Endothelial cell (in vitro differentiated cells): ENCODE data around the gene LRRC27. TPM values are rescaled to one million over a fixed set of nuclear protein-coding genes. Genes with fewer than 3 reads are reported as not detected.
A peak's percentile ranks its signal among the peaks of the same experiment; 100 is the strongest.

Experiments
- DNase-seq: peaks from one replicate; pipeline ENCODE4 v3.0.0; 2021; ENCODE audit warnings: low spot score
- H3K27ac Mint-ChIP-seq: one replicate; pipeline ENCODE4 v1.8.0; 2021; ENCODE audit warnings: mixed read lengths, inconsistent platforms; ENCODE audit not compliant: unreplicated experiment
- H3K27me3 Mint-ChIP-seq: one replicate; pipeline ENCODE4 v1.8.0; 2021; ENCODE audit warnings: mild to moderate bottlenecking, moderate library complexity, mixed read lengths, inconsistent platforms; ENCODE audit not compliant: unreplicated experiment
- H3K36me3 Mint-ChIP-seq: one replicate; pipeline ENCODE4 v1.8.0; 2021; ENCODE audit warnings: mild to moderate bottlenecking, low read depth, mixed read lengths, inconsistent platforms; ENCODE audit not compliant: unreplicated experiment
- H3K4me1 Mint-ChIP-seq: one replicate; pipeline ENCODE4 v1.8.0; 2021; ENCODE audit warnings: mild to moderate bottlenecking, mixed read lengths, inconsistent platforms; ENCODE audit not compliant: unreplicated experiment
- H3K4me3 Mint-ChIP-seq: one replicate; pipeline ENCODE4 v1.8.0; 2021; ENCODE audit warnings: mild to moderate bottlenecking, mixed read lengths, inconsistent platforms; ENCODE audit not compliant: unreplicated experiment
- H3K9me3 Mint-ChIP-seq: one replicate; pipeline ENCODE4 v1.8.0; 2021; ENCODE audit warnings: mixed read lengths, inconsistent platforms; ENCODE audit not compliant: unreplicated experiment
- CTCF ChIP-seq: fragments of 200-600 bp; sonication (generic); IDR thresholded peaks from one replicate; pipeline ENCODE4 v1.5.0; 2021; ENCODE audit warnings: antibody characterized with exemption; ENCODE audit not compliant: unreplicated experiment
- long read RNA-seq: library from polyadenylated mRNA; unstranded; transcript quantifications from one replicate; pipeline ENCODE4 v2.0.0, GENCODE V29; 2020; ENCODE audit not compliant: unreplicated experiment
- total RNA-seq: library from RNA; stranded (reverse); fragmentation: NEBNext Ultra II Directional; extraction: Animal tissue kit (Norgen Biotek cat#: 25700); gene quantifications from one replicate; pipeline ENCODE4 v1.2.1, GENCODE V29; 2021; ENCODE audit not compliant: unreplicated experiment

The LRRC27 gene
- total RNA-seq, result 11.1 TPM
- long read RNA-seq, full-length matches to known transcripts, result 4 of 9 reads
- long read RNA-seq, partial matches to known transcripts, result 0 of 9 reads
- long read RNA-seq, other reads (novel, unspliced or antisense), result 5 of 9 reads

GRCh38 chr10:132331601-132332432 lies at the start of gene LRRC27:
LRRC27 (plus strand) TSS chr10:132332193; CDS start chr10:132333525, 1,332 bp downstream.
- H3K36me3 Mint-ChIP-seq, result peaks cover 22% of the 10 kb centered on the region
- peak within 1 kb of the TSS; percentile 97 for H3K4me3 Mint-ChIP-seq
- peaks cover 35% of the 10 kb centered on the region for H3K4me1 Mint-ChIP-seq
- no peak for TF ChIP-seq CTCF
- peak; percentile 100 for DNase-seq
- H3K9me3 Mint-ChIP-seq, result no peaks in the 10 kb centered on the region
- peak within 1 kb of the TSS; percentile 90 for H3K27ac Mint-ChIP-seq
- peaks cover 14% of the 10 kb centered on the region for H3K27me3 Mint-ChIP-seq

DNA sequence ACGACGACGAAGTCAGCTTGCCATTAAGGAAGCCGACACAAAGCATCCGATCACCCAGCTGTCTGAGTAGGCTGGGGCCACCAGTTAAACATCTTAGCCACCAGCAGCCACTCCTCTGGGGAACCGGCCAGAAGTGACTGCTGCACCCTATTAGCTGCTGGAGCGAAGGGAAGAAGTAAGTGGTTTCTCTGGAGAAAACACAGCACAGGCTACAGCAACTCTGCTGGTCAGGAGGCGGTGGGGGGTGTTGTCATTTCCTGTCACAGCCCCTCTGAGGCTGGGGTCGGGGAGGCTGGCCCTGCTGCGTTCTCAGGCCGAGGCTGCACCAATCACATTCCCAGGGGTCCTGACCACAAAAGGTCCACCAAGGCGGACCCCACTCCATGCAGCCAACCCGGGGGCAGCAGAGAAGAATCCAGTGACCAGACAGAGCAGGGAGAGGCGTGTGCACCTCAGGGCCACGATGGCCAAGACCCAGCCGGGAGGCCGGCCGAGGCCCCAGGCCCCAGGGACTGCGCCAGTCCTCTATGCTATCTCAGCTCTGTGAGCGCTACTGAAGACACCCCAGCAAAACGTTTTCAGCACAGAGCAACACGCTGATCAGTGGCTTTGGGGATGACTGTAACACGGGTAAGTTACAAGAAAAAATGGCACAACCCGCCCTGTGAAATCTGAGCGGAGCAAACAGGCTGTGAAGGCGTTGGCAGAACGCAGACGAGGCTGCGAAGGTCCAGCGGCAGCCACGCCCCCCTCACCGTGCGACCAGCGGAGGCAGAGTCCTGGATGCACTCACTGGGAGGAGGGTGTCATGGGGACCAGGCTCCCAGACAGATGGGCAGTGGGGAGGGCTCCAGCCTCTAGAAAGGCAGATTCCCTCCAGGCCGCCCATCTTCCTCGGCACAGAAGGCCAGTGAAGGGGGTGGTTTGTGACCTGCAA lies 49.1 kb upstream of the LRRC27 start:
- Mint-ChIP-seq H3K27me3 (peaks cover 9% of the 10 kb centered on the region), H3K4me1 (peaks cover 7% of the 10 kb centered on the region), H3K9me3 (no peaks in the 10 kb centered on the region), H3K4me3 (no peak overlapping the region), H3K27ac (peak overlapping the region; percentile 75), H3K36me3 (peaks cover 4% of the 10 kb centered on the region)
- DNase-seq, result no peak
- no peak for TF ChIP-seq CTCF

- no peak for TF ChIP-seq CTCF
- H3K9me3 Mint-ChIP-seq, result no peaks in the 10 kb centered on the region
- H3K27ac Mint-ChIP-seq, result no peak overlapping the region
- peaks cover 9% of the 10 kb centered on the region for H3K27me3 Mint-ChIP-seq
- DNase-seq, result no peak
- H3K36me3 Mint-ChIP-seq, result peaks cover 4% of the 10 kb centered on the region
- no peak overlapping the region for H3K4me3 Mint-ChIP-seq
- H3K4me1 Mint-ChIP-seq, result peaks cover 7% of the 10 kb centered on the region
Measured at GRCh38 chr10:132283604-132284382, 48.2 kb upstream of the LRRC27 start.

- H3K9me3 Mint-ChIP-seq, result no peaks in the 10 kb centered on the region
- no peak for TF ChIP-seq CTCF
- H3K36me3 Mint-ChIP-seq, result no peaks in the 10 kb centered on the region
- H3K27ac Mint-ChIP-seq, result no peak overlapping the region
- DNase-seq, result no peak
- no peak overlapping the region for H3K4me3 Mint-ChIP-seq
- H3K4me1 Mint-ChIP-seq, result no peaks in the 10 kb centered on the region
- peaks cover 5% of the 10 kb centered on the region for H3K27me3 Mint-ChIP-seq
Measured at GRCh38 chr10:132289439-132289838, 42.6 kb upstream of the LRRC27 start.
